HL-60/S4 (cell line): ENCODE results near the gene MRPS7.
"Not testable (repeated sequence)": the region's sequence is repeated elsewhere in the genome, so short reads cannot be mapped to it uniquely, and the experiment has no call there.

Experiments used
- in situ Hi-C: fragments of 300-500 bp; cut with MboI; formaldehyde crosslinking; loops from 2 replicates; pipeline ENCODE4 v1.14.3; 2022; ENCODE audit warnings: low sequenced_read_pairs

The MRPS7 gene

DNA sequence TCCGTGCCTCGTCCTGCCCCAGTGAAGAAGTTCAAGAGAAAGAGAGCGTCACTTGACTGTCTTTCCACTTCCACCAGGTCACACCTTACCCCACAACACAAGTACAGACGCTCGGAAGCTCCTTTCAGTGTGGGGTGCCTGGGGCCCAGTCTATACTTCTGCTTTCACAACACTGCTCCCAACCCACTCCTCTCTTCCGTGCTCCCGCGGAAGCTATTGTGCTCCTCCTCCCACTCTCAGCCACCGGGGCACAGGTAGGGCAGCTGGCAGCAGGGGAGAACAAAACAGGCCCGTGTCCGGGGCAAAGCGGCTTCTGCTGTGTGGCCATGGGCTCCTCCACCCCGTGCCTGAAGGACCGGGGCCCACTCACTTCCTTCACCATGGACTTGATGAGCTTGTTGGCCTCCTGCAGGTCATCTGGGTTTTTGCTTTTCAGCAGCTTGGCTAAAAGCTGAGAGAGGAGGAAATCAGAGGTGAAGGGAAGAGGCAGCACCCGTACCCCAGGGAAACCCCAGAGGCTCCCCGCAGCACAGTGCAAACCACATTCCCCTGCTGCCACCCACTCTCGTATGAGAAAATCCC lies 19.1 kb upstream of the MRPS7 start:
- in situ Hi-C loops: no loop called here

DNA sequence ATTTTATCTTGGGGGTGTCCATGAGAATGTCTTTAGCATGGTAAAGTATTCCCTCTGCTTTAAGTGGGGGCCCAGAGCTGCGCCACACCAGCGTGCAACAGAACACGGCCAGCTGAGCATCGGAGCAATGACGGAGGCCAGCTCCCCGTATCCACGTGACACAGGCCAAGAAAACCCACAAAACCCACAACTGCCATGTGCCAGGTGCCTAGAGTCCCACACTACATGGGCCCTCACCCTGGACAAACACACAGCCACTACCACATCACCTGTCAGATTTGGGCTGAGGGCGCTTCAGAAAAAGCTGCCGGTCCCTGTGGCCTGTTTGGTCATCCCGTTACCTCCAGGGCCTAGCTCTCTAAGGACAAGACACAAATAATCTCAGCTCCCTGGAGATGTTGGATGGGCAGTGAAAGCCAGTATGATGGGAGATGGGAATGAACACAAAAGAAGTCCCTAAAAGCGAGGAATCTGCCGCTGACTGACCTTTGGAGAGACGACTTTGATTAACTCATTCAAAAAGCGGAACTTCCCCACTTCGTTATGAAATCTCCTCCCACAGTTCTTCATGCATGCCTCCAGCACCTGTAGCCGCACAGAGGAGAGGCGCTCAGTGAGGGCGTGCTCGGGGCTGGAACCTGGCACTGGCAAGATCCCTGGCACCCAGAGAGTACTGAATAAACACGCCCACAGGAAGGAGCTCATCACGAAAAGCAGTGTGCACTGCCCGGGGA lies 17.4 kb upstream of the MRPS7 start:
- in situ Hi-C loops: no loop called here

DNA sequence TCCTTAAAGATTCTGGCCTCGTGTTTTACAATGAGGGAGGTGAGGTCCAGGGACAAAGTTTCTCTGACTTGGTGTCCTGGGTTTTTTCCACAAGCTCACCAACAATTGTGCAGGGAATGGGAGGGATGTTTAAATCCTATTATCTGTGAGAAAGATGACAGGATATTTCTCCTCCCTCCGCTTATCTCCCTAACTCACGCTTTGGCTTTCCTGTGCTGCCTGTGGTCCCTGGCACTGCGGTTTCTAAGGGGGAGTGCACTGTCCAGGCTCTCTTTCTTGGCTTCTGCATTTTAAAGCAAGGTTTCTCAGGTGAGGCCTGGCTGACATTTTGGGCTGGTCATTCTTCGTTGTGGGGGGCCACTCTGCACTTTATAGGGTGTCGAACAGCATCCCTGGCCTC lies 16.7 kb upstream of the MRPS7 start:
- in situ Hi-C loops: no loop called here

DNA sequence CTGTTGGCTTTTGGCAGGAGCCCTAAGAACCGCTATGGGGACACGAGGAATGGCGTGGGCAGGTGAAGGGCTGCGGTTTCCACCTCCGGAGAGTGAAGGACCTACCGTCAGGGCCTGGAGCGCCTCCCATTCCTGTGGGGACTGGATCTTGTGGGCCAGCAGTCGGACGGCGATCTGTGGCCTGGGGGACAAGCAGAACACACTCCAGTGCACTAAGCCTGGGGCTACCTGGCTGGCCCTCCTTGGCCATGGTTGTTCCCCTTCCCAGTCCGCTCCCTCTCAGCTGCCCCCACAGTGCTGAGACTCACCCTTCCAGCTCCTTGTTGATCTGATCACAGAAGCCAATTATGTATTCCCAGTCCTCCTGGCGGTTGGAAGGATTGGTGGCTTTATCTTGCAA lies 15.3 kb upstream of the MRPS7 start:
- in situ Hi-C loops: no loop called here

DNA sequence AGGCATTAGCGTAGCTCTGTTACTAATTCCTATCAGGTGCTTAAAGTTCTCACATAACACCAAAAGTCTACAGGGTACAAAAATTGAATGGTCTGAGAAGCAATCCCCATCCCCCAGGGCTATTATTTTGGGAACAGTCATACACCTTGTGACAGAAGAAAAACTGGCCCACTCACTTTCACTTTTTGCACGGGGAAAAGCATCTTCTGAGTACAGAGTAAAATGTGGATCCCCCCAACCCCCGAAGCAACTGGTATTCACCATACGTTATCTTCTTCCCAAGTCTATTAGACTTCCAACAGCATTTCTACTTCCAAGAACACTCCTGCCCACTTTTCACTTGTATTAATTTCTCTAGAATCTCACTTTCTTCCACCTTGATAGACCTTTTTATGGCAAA lies 12.1 kb upstream of the MRPS7 start:
- in situ Hi-C loops: no loop called here

DNA sequence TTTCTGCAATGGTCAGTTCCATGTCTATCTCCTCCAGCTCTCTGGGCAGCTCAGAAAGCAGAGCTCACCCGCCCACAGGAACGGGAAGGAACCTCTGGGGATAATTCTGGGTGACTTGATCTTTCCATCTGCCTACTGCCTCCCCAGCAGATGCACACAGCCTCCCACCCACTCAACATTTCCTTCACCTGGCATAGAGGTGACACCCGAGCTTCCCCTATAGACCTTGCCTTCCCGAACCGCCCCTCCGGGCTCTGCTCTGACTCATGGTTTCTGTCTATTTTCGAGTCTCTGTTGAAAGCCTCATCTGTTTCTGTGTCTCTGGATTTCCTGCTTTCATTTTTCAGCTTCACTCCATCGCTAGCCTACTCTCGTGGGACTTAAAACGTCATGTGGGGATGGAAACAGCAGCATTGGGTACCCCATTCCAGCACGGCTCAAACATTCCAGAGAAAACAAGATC lies 11.6 kb upstream of the MRPS7 start:
- in situ Hi-C loops: no loop called here

DNA sequence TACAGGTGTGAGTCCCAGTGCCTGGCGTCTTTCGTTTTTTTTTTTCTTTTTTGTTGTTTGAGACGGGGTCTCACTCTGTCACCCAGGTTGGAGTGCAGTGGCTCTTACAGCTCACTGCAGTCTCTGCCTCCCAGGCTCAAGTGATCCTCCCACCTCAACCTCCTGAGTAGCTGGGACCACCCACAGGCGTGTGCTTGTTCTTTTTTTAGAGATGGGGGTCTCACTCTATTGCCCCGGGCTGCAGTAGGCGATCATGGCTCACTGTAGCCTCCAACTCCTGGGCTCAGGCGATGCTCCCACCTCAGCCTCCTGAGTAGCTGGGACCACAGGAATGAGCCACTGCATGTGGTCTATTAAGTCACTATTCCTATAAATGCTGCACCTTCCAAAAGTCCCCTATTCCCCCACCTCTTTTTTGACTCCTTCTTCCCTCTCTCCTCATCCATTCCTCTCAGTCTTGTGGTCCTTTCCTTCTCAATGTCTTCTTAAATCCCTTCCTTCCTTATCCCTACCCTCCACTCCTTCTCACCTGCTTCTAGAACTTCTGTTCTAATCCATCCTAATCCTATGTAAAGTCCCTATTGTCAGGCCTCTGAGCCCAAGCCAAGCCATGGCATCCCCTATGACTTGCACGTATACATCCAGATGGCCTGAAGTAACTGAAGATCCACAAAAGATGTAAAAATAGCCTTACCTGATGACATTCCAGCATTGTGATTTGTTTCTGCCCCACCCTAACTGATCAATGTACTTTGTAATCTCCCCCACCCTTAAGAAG lies 9.5 kb upstream of the MRPS7 start:
- in situ Hi-C loops: no loop called here

DNA sequence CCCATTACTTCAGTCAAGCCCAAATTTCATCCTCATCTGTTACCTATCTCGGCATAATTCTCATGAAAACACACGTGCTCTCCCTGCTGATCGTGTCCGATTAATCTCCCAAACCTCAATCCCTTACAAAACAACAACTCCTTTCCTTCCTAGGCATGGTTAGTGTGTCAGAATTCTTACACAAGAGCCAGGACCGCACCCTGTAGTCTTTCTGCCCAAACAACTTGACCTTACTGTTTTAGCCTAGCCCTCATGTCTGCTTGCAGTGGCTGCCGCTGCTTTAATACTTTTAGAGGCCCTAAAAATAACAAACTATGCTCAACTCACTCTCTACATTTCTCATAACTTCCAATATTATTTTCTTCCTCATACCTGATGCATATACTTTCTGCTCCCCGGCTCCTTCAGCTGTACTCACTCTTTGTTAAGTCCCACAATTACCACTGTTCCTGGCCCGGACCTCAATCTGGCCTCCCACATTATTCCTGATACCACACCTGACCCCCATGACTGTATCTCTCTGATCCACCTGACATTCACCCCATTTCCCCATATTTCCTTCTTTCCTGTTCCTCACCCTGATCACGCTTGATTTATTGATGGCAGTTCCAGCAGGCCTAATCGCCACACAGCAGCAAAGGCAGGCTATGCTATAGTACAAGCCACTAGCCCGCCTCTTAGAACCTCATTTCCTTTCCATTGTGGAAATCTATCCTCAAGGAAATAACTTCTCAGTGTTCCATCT lies 5.6 kb upstream of the MRPS7 start:
- in situ Hi-C loops: not testable (repeated sequence)

DNA sequence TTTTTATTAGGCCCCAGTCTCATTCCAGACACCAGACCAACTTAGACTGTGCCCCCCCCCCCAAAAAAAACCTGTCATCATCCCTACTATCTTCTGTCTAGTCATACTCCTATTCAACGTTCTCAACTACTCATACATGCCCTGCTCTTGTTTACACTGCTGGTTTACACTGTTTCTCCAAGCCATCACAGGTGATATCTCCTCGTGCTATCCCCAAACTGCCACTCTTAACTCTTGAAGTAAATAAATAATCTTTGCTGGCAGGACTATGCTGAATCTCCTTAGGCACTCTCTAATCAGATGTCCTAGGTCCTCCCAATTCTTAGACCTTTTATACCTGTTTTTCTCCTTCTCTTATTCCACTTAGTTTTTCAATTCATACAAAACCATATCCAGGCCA lies 4.5 kb upstream of the MRPS7 start:
- in situ Hi-C loops: not testable (repeated sequence)

DNA sequence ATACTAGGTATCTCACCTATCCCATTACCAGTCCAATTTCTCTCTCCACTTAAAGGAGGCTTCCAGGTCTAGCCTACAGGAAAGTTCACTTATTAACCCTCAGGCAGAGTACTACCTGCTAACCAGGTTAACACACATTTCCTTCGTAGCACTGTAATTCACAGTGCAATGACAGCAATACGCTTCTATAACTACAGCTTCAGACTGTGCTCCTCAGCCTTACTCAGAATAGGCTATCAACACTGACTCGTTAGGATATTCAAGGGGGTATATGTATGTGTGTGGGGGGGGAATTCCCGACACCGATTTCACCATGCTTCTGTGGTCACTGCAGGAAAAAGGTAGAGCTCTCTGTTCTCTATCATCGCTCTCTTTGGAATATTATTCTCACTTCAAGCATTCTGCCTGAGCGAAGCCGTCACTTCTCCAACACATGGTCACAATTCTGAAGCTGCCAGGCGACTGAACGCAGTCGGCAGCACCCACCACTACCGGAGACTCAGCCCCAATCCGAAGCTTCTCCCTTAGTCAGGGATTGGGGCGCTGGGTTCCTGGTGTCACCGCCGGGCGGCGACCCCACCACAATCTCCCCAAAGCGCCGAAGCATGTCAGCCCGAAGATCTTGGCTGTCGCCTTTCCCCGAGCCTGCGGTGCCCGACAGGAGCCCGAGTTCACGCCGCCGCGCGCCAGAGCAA lies 891 bp upstream of the MRPS7 start:
- in situ Hi-C loops: no loop called here

DNA sequence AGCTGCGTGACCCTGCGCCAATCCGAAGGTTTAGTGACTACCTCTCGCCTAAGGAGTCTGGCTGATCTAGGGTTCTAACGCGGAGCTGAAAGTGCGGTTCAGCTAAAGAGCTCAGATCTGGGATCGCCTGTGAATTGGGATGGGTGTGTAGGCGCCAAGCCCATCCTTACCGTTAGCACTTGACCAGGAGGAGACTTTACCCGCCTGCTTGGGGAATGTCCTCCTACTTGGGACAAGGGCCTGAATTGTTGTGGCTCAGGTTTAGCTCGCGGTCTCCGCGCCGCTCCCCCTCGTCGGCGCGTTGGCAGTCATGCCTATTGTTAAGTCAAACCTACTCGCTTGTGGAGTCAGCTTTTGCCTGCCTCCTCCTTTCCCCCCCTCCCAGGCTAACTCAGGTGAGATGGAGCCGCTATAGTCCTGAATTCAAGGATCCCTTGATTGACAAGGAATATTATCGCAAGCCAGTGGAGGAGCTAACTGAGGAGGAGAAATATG lies 480 bp downstream of the MRPS7 start:
- in situ Hi-C loops: no loop called here

DNA sequence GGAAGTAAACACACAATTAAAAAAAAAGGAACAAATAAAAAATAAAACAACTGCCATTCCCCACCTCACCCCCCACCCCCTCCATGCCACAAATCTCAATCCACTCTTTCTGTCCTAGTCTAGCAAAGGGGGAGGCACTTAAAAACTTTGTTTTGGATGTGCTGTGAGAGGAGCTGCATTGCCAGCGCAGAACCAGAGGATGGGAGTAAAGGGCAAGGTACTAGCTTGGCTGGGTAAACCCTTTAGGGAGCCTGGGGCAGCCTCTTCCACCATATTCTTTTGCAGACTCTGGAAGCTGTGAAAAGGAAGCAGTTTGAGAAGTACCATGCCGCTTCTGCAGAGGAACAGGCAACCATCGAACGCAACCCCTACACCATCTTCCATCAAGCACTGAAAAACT lies 1.4 kb downstream of the MRPS7 start:
- in situ Hi-C loops: no loop called here

DNA sequence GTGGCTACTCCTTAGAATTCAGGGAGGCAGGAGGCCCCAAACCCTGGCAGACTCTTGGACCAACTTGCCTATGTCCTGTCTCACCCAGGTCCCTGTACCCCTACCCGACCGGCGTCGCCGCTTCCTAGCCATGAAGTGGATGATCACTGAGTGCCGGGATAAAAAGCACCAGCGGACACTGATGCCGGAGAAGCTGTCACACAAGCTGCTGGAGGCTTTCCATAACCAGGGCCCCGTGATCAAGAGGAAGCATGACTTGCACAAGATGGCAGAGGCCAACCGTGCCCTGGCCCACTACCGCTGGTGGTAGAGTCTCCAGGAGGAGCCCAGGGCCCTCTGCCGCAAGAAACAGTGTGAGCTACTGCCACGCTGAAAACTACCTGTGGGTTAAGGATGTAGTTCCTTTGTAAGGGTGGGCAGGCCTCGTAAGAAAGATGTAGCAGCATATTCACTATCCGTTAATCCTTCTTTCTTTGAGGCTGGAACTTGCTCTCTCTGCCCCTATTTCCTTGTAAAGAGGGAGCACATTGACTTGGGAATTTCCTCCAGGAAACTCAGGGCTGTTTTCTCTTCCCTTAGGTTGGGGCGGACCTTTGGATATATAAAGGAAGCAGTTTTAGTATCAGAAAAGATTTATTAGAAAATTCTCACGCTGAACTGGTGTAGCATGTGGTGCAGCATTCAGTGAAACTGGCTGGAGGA lies 4.1 kb downstream of the MRPS7 start:
- in situ Hi-C loops: no loop called here

DNA sequence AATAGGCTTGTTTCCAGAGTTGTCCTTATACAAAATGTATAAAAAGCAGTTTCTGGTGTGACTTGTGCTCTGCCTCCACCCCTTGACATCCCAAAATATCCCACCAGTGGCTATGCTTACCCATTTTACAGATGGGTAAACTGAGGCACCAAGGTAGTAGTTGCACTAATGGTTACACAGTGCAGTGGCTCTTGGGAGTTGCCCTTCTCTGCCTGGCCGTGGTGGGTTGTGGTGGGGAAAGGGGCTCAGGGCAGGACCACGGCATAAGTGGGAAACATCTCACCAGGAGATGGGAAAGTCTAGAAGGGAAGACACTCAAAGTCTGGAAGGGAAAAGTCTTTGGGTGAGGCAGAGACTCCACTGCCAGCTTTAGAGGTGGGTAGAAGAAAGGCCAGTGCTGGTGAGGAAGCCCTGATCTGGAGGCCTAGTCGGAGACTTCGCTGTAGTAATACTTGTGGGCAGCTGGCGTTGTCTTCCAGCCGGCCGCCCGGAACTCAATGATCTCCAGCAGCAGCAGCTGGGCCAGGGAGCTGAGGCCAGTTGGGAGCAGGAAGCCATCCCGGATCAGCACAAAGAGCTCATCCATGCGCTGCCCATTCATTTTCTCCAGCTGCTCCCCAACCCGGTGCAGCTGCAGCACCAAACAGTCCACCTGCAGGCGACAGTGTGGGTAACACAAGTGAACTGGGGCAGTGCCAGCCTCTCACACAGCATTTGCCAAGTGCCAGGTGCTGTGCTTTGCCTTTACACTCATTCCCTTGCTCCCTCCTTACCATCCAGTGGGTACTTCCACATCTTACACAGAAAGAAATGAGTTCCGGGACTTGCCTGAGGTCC lies 4.9 kb downstream of the MRPS7 start:
- in situ Hi-C loops: no loop called here

DNA sequence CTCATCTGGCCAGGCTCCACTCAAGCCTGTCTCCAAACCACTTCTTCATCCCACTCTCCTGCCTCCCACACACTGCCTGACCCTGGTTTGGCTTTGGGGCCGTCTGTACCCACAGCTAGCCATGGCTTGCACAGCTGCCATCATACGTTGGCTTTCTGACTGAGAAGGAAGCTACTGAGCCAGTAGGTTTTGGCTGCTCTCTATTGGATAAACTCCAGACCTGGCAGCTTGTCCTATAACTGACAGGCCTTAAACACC lies 5.4 kb downstream of the MRPS7 start:
- in situ Hi-C loops: no loop called here

DNA sequence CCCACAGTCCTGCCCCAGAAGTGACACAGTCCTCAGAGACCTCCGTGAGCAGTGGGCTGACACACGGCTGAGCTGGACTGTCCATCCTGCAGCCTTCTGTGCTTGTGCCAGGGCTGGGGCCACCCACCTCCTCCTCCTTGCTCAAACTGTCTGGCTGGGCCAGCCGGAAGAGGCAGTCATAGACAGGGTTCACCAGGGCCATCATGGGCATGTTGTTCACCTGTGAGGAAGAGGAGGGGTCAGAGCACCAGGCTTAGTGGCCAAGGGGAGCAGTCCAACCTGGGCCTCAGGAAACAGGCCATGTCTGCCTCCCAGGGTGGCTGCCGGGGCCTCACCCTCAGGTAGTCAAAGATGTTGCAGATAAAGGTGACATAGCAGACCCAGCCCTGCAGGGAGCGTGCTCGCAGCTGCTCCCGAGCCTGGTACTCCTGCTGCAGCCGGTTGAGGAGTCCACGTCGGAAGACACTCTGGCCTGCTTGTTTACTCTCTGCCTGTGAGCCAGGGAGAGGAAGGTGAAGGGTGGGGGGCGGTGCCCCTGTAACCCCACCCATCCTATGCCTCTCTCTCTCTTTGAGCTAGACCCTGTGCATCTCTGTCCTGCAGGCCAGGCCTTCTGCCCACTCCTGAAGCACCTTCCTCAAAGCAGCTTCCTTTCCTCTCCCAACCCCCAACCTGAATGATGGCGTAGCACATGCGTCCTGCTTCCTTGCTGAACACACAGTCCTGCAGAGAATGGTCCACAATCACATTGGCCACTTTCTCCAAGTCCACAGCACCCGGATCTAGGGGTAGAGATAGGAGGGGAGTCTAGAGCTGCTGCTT lies 5.9 kb downstream of the MRPS7 start:
- in situ Hi-C loops: no loop called here

DNA sequence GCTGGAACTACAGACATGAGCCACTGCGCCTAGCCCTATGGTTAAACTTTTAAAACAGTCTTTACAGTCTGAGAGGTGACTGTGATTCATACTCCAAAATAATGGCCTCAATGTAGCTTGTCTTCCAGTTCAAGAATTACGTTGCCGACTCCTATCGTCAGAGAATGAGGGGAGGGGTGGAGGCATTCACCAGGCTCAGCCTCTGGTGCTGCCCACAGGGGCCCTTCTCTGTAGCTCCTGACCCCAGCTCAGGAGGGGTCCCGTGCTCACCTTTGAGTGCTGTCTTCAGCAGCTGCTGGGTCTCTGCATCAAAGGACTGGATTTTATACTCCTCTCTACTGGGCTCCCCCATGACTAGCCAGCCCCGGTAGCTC lies 8.2 kb downstream of the MRPS7 start:
- in situ Hi-C loops: no loop called here

DNA sequence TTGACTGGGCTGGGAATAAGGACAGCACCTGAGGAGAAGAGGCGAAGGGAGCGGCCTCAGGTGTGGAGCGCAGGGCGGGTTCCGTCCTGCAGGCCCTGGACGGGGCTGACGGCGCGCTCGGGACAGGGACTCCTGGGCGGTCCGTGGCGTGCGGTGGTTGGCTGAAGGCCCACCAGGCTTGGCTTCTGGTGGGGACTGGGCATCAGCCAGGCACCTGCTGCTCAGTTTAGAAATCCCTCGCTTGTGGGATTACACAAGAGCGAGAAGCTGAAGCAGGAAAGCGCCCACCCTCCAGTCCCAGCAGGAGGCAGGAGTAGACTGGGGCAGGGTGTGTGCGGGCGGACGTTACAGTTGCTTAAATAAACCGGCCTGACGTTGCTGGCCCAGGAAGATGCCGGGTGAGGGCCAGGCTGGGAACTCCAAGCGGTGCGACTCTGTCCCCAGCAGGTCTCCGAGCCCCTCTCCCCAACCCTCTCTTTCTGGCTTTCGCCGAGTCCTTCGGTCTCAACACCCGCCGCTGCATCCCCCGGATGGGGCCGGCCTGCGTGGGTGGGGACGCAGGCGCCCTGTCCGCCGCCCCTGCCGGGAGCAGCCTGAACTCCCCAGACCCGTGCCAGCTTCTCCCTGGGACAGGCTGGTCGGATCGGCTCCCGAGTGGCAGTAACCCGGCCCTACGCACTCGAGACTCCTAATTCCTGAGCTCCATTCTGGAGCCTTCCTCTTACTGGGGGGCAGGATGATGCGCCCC lies 8.7 kb downstream of the MRPS7 start:
- in situ Hi-C loops: no loop called here
